Ammon's horn (tissue), 1 donor: ENCODE results near the gene XXYLT1.
"Not testable (repeated sequence)": the region's sequence is repeated elsewhere in the genome, so short reads cannot be mapped to it uniquely, and the experiment has no call there.

Experiments
- DNase-seq: peaks from one replicate; pipeline ENCODE4 v3.0.0-alpha.2; 2016; ENCODE audit warnings: low spot score

Gene XXYLT1

GRCh38 chr3:195063581-195064193 lies 207.3 kb downstream of the XXYLT1 start:
- no peak for DNase-seq

- DNase-seq = no peak
Observed at GRCh38 chr3:195062866-195063540, 208.0 kb downstream of the XXYLT1 start.

- DNase-seq = no peak
Observed at GRCh38 chr3:195061756-195062655, 209.0 kb downstream of the XXYLT1 start.

DNA sequence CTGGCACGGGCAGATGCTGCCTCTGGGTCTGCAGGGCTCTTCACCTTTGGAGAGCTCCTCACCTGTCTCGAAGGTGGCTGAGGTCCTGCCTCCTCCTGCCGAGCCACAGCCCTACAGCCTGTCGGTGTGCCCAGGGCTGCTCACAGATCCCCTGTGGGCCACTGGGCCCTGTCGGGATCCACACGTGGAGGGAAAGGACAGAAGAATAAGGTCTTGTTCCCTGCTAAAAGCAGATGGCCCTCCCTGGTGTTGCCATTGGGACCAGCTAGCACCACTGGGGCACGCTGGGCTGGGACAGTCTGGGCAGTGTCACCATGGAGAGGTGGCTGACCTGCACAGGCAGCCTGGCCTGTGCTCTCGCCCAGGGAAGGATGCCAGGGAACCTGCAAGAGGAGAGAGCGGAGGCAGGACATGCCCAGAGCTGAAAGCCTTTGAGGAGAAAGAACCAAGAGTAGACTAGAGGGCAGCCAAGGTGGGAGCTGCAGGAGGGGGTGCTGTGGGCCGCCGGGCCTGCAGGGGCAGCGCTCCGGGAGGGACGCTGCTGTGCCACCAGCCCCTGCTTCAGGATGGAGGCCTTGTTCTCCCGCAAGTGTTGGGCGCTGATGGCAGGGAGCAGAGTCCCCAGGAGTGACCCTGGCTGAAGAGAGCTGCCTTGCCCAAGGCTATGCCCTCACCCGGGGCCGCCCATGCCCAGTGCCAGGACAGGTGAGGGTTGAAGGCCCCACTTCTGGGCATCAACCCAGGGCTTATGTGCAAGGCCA lies 210.2 kb downstream of the XXYLT1 start:
- peak; percentile 24 for DNase-seq

DNA sequence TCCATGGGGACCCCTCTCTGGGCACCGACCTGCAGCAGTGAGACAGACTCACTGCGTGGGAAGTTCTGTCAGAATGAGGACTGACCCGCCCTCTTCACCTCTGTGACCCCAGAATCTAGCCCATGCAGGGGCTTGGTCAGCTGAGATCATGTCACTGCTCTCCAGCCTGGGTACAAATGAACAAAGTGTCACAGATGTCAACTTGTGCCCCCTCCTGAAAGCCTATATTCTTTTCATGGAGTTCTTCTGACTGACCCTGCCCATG lies 210.8 kb downstream of the XXYLT1 start:
- DNase-seq = no peak

DNA sequence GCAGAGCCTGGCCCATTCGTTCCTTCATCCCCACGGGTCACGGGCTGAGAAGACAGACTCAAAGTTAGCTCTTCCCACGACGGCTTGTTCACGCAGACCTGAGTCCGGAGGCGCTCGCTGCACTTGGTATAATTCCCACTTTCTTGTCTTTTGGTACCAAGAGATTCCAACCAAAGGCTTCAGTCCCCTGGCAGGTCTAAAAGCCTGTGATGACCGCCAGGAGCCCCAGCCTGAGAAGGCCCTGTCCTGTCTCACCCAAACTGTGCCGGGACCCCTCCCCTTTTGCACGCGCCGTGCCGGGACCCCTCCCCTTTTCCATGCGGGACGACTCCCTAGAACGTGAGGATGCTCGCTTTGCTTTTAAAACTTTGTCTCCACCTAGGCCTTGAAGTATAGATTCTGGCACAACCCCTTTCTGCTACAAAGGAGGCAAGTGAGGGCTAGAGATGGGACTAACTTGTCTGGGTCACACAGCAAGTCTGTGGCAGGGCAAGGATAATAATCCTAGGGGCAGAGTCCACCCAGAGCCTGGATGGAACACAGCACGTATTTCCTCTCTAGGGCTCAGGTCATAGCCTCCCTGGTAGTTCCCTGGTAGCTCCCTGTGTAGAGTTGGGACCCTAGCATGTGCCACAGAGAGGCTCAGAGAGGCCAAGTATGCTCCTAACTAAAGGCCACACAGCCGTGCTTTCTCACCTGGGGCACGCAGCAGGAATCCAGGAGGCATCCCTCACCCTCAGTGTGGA lies 211.3 kb downstream of the XXYLT1 start:
- DNase-seq = no peak

DNA sequence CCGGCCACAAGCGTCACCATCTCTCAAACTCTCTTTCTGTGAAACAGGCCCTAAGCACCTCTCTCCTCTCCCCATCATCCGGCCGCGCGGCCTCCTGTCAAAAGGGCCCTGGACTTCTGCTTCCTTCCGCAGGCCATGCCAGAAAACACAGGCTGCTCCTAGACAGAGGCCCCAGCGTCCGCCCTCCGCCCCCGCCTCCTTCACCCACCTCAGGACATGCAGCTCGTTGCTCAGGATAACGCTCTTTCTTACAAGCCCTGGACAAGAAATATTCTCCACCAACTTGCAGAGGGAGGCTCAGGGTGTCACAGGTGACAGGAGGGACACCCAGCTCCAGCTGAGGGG lies 212.0 kb downstream of the XXYLT1 start:
- no peak for DNase-seq

DNA sequence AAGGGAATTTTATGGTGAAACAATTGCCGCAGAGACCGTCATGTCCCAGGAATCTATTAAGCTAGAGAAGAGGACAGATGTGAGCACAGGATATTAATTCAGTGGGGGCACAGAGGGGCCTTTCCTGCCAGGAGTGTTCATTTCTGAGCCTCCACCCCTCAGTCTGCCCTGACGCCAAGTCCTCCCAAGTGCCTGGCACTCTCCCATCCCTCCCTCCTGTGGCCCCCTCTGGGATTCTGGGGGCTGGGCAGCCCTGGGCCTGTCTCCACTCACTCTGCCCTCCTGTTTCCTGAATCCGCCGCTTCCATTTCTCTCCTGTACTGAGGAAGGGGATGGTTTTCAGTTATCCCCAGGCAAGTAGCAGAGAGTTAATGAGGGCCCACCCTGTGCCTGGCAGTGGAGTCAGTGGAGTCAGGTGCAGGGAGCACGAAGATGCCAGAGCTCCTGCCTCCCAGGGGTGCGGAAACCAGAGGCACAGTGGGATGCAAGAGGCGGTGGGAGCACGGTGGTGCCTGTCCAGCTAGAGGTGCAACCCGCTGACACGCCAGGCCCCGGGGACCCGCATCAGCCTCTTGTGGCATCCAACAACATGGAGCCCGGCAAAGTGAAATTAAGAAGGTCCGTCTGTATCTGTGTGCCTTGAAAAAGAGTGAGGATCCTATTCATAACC lies 212.5 kb downstream of the XXYLT1 start:
- DNase-seq = no peak

DNA sequence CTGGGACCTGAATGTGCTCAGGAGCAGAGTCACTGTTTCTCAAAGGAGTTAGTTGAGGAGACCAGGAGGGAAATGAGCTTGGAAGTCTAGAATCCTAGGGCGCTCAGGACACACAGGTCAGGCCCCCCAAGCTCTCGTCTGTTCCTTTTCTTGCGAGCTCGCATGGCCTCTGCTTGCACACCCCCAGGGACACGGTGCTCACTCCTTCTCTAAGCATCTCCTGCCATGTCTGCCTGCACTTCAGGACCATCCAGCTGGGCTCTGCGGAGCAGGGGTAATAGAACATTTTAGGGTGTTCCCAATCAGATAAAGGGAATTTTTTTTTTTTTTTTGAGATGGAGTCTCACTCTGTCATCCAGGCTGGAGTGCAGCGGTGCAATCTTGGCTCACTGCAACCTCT lies 213.2 kb downstream of the XXYLT1 start:
- no peak for DNase-seq

- DNase-seq = no peak
Observed at GRCh38 chr3:195056506-195056905, 214.5 kb downstream of the XXYLT1 start.

- no peak for DNase-seq
Observed at GRCh38 chr3:195054311-195054710, 216.6 kb downstream of the XXYLT1 start.

DNA sequence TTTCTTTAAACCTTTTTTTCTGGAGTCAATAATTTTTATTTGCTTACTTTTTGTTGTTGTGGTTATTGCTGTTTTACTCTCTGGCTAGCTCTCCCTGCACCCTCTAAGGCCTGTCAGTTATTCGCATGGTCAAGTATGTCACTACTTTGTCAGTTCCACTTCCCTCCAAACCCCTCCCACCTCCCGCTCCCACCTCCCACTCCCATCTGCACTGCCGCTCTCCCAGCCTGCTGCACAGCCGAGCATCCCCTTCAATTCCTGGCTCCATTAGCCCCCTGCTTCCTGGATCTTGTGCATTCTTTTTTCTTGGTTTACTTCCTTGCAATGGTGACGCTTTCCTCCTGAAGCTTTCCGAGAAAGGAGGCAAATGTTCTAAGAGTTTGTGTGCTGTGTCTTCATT lies 218.0 kb downstream of the XXYLT1 start:
- DNase-seq = no peak

DNA sequence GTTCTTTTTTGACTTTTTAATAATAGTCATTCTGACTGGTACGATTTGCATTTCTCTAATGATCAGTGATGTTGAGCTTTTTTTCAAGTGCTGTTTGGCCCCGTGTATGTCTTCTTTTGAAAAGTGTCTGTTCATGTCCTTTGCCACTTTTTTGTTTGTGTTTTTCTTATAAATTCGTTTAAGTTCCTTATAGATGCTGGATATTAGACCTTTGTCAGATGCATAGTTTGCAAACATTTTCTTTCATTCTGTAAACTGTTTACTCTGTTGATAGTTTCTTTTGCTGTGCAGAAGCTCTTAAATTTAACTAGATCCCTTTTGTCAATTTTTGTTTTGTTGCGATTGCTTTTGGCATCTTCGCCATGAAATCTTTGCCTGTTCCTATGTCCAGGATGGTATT lies 220.7 kb downstream of the XXYLT1 start:
- not testable (repeated sequence) for DNase-seq

DNA sequence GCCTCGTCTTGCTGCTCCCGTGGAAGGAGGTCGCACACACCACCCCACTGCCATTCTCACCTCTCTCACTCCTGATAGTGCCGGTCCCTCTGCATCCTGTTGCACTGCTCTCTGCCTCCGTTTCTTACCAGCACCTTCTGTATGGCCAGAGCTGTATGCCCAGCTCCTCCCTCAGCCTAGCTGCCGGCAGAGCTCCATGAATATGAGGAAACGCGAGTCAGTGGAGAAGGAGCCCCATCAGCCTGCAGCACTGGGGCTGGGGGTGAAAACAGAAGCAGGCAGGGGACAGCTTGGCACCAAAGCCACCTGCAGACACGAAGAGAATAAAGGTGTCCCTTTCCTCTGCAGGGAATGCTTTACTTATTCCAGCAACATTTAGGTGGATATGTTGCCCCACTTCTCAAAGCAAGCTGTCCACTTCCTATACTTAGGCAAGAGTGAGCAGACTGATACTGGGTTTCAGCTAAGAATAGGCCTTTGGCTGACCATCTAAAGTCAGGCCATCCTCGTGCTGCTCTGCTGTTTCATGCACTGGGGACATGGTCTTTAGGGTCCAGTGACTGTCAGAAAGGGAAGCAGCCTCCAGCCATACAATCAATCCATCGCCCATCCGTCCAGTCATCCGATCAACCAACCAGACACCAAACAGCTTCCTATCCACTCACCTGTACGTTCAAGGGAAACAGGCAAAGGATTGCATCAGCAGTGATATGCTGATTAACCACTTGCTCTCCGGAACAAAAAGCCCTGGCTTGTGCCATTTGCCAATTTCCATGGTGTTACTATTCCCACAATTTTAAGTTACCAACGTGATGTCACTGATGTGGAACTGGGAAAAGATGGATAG lies 222.7 kb downstream of the XXYLT1 start:
- no peak for DNase-seq

DNA sequence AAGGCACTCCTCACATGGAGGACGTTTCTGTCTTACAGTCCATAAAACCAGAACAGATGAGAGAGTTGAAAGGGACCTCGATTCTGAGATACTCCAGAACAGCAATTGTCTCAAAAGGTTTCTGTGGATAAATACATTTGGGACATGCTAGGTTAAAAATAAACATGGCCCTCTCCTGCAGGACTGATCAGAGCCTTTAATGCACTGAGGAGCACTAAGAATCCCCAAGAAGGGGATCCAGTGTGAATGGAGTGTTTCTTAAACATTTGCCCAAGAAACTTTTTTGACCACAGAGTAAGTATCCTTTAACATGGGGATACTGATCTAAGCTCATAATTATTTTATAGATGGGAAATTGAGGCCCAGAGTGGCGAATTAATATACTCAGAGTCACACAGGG lies 223.4 kb downstream of the XXYLT1 start:
- no peak for DNase-seq

DNA sequence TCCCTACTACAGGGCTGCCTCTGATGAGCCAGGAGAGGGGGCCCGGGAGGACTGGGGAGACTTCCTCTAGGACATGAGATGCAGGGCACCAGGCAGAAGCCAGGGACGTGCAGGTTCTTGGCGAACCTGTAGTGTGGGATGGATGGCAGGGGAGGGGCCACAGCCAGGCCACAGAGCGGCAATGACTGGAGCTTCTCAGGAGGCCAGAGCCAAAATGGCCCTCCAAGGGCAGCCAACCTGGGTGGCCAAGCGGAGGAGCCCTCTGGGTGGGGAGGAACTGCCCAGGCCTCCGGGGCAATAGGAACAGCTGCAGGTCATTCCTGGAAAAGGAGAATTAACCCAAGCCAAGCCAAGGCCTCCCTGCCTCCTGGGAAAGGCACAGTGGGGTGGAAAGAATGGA lies 224.5 kb downstream of the XXYLT1 start:
- DNase-seq = no peak

- DNase-seq = no peak
Observed at GRCh38 chr3:195045481-195046210, 225.3 kb downstream of the XXYLT1 start.

GRCh38 chr3:195044411-195044810 lies 226.5 kb downstream of the XXYLT1 start:
- no peak for DNase-seq

GRCh38 chr3:195043607-195044339 lies 227.2 kb downstream of the XXYLT1 start:
- no peak for DNase-seq
